ENCODE results near the gene ABCD3.
A peak's percentile ranks its signal among the peaks of the same experiment; 100 is the strongest.
"Not testable (repeated sequence)": the region's sequence is repeated elsewhere in the genome, so short reads cannot be mapped to it uniquely, and the experiment has no call there.

The ABCD3 gene

DNA sequence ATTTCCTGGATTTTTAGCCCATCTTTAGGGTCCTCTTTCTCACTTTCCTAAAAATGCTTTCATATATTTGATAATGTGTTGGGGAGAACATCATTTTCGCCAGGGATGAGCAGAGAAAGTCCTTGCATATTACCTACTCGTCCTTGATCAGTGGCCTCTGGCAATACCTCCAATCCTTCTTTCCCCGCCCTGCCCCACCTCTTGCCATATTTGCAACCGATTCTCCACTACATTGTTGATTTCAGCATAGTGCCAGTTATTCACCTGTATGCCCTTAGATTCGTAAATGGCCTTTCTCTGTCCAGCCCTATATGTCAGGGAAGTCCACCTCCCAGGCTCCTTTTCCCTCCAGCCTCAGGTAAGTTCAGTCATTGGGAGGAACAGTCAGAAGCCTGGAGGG lies 136.9 kb downstream of the ABCD3 start:
- Histone ChIP-seq H3K27me3 (ENCODE audit: insufficient read depth, low read depth, severe bottlenecking) (no peaks in the 10 kb centered on the region), H3K27ac (no peak overlapping the region)

GRCh38 chr1:94559921-94560320 lies 141.7 kb downstream of the ABCD3 start:
- TF ChIP-seq, protein P1, sequence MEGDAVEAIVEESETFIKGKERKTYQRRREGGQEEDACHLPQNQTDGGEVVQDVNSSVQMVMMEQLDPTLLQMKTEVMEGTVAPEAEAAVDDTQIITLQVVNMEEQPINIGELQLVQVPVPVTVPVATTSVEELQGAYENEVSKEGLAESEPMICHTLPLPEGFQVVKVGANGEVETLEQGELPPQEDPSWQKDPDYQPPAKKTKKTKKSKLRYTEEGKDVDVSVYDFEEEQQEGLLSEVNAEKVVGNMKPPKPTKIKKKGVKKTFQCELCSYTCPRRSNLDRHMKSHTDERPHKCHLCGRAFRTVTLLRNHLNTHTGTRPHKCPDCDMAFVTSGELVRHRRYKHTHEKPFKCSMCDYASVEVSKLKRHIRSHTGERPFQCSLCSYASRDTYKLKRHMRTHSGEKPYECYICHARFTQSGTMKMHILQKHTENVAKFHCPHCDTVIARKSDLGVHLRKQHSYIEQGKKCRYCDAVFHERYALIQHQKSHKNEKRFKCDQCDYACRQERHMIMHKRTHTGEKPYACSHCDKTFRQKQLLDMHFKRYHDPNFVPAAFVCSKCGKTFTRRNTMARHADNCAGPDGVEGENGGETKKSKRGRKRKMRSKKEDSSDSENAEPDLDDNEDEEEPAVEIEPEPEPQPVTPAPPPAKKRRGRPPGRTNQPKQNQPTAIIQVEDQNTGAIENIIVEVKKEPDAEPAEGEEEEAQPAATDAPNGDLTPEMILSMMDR (IDR thresholded peaks at IDR 0.05; ENCODE audit: low read depth, low read length): no peak
- DNase-seq: no peak
- H3K4me3 ChIP-seq (ENCODE audit: low read depth, low read length): no peak overlapping the region
- H3K27ac ChIP-seq: no peak overlapping the region
- no peaks in the 10 kb centered on the region for H3K9me3 ChIP-seq (ENCODE audit: severe bottlenecking)
- no peaks in the 10 kb centered on the region for H3K36me3 ChIP-seq
- H3K27me3 ChIP-seq (ENCODE audit: insufficient read depth, low read depth, severe bottlenecking): no peaks in the 10 kb centered on the region

More for the DNA sequence above, 136.9 kb downstream of the ABCD3 start:
- H3K9me3 ChIP-seq (ENCODE audit: severe bottlenecking): no peaks in the 10 kb centered on the region
- H3K36me3 ChIP-seq: no peaks in the 10 kb centered on the region
- TF ChIP-seq, protein P1 (IDR thresholded peaks at IDR 0.05; ENCODE audit: low read depth, low read length): no peak
- DNase-seq: no peak
- H3K4me3 ChIP-seq (ENCODE audit: low read depth, low read length): no peak overlapping the region

DNA sequence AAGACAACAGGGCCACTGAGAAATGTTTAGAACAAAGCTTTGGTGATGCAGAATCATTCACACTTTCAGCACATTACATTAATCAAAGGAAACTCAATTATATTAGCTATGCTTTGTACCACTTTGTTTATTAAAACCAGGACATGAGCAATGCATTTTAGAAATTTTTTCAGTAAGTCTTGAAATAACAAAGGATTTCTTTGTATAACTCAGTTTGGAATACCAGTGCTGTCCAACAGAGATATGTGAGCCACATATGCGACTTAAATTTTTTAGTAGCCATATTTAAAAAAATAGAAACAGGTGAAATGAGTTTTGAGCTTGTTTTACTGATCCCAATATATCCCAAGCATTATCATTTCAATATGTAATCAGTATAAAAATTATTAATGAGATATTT lies 142.1 kb downstream of the ABCD3 start:
- H3K36me3 ChIP-seq: no peaks in the 10 kb centered on the region
- TF ChIP-seq, protein P1 (IDR thresholded peaks at IDR 0.05; ENCODE audit: low read depth, low read length): no peak
- DNase-seq: no peak
- H3K27ac ChIP-seq: no peak overlapping the region
- no peaks in the 10 kb centered on the region for H3K27me3 ChIP-seq (ENCODE audit: insufficient read depth, low read depth, severe bottlenecking)
- no peaks in the 10 kb centered on the region for H3K9me3 ChIP-seq (ENCODE audit: severe bottlenecking)
- H3K4me3 ChIP-seq (ENCODE audit: low read depth, low read length): no peak overlapping the region

DNA sequence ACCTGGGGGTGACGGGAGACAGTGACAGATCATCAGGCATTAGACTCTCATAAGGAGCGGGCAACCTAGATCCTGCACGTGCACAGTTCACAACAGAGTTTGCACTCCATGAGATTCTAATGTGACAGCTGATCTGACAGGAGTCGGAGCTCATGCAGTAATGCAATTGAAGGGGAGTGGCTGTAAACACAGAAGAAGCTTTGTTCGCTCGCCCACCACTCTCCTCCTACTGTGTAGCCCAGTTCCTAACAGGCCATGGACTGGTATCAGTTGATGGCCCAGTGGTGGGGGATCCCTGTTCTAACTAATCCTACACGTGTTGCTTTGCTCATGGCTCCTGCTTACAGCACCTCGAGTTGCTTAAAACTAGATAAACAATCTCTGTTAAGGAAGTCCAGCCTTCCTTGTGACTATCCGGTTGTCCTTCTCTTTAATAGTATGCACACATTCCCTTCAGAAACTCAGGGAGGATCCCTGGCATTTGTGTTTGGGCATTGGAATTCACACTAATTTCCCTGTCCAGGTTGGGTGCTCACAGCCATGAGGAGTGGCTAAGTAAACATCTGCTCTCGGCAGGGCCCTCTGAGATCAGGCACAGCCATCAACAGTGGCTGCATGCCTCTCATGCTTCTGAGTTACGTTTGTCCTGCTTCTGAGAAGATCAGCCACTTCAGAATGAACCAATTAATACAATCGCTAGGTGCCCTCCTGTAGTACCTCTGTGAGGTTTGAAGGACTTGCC lies 144.5 kb downstream of the ABCD3 start:
- no peaks in the 10 kb centered on the region for H3K9me3 ChIP-seq (ENCODE audit: severe bottlenecking)
- H3K4me3 ChIP-seq (ENCODE audit: low read depth, low read length): no peak overlapping the region
- H3K36me3 ChIP-seq: no peaks in the 10 kb centered on the region
- DNase-seq: no peak
- TF ChIP-seq, protein P1 (IDR thresholded peaks at IDR 0.05; ENCODE audit: low read depth, low read length): no peak
- no peaks in the 10 kb centered on the region for H3K27me3 ChIP-seq (ENCODE audit: insufficient read depth, low read depth, severe bottlenecking)
- no peak overlapping the region for H3K27ac ChIP-seq

GRCh38 chr1:94565901-94566300 lies 147.7 kb downstream of the ABCD3 start:
- no peaks in the 10 kb centered on the region for H3K36me3 ChIP-seq
- peaks cover 3% of the 10 kb centered on the region for H3K9me3 ChIP-seq (ENCODE audit: severe bottlenecking)
- H3K27me3 ChIP-seq (ENCODE audit: insufficient read depth, low read depth, severe bottlenecking): no peaks in the 10 kb centered on the region
- H3K4me3 ChIP-seq (ENCODE audit: low read depth, low read length): no peak overlapping the region
- DNase-seq: no peak
- TF ChIP-seq, protein P1 (IDR thresholded peaks at IDR 0.05; ENCODE audit: low read depth, low read length): no peak
- no peak overlapping the region for H3K27ac ChIP-seq

- H3K36me3 ChIP-seq; H3K4me3 ChIP-seq (ENCODE audit: low read depth, low read length); H3K27me3 ChIP-seq (ENCODE audit: insufficient read depth, low read depth, severe bottlenecking); H3K27ac ChIP-seq; H3K9me3 ChIP-seq (ENCODE audit: severe bottlenecking): not testable (repeated sequence)
- peak; percentile 46 for DNase-seq
Observed at GRCh38 chr1:94566436-94566835, 148.2 kb downstream of the ABCD3 start.

DNA sequence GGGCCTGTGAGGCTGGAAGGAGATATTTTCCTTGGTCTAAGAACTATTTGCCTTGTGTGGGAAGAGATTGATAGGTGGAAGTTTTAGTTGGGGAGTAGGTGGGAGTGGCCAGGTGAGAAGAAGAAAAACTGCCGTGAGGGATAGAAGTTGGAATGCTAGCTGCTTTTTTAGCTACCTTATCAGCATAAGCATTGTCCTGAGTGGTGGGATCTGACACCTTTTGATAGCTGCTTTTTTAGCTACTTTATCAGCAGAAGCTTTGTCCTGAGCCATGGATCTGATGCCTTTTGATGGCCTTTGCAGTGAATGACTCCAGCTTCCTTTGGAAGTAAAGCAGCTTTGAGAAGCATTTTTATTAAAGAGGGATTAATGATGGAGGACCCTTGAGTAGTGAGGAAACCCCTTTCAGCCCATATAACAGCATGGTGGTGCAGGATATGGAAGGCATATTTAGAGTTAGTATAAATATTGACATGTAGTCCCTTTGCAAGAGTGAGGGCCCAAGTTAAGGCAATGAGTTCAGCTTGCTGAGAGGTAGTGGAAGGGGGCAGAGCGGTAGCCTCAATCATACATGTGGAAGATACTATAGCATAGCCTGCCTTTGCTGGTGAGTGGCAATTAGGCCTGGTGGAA lies 149.9 kb downstream of the ABCD3 start:
- not testable (repeated sequence) for H3K27me3 ChIP-seq (ENCODE audit: insufficient read depth, low read depth, severe bottlenecking); H3K36me3 ChIP-seq; DNase-seq; H3K4me3 ChIP-seq (ENCODE audit: low read depth, low read length); H3K9me3 ChIP-seq (ENCODE audit: severe bottlenecking); H3K27ac ChIP-seq

Measured in WERI-Rb-1 (cell line).